GM18520 (cell line): ENCODE measurements around the gene CDC14B.
"Not testable (repeated sequence)": the region's sequence is repeated elsewhere in the genome, so short reads cannot be mapped to it uniquely, and the experiment has no call there.

Source experiments
- ATAC-seq: cut with Tn5 transposase; IDR thresholded peaks from one replicate; pipeline ENCODE4 v1.9.1; 2021; ENCODE audit not compliant: unreplicated experiment

The CDC14B gene

DNA sequence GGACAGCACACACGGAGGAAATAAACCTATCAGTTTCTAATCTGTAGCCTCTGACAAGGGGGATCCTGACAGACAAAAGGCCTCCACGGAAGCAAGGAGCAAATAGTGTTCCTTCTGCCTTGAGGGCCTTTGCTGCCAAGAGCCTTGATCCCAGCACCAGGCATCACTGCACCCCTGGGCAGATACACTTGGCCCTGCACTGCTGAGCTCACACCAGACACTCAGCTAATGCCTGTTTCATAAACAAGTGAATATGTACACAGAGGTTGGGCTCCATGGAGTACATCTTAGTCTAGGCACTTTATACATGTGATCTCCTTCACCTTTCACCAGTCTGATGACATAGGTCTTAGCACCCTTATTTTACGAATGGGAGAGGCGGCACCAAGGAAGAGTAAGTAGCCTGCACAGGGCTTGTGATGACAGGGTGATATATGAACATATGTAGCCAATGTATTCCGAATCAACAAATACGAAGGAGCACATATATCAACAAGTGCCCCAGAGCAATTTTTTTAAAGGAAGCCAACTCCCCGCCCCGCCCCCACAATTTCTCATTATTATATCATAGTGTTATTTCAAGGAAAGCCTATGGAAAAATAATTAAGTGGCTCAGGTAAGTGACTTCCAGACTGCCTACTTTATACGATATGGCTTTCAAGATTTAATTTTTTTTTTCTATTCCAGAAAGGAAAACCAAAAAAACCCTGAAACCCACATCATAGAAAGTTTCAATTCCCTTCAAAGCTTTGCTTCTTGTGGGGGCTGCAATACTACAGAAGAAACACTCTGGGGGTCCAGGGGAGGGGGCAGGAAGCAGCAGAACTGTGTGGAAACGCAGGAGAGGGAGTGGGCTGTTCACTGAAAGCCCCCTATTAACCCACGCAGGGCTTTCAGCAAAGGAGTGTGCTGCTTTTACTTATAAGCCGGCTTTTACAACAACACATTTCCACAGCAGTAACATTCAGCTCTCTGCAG lies 32.0 kb downstream of the CDC14B start:
- no peak for ATAC-seq

DNA sequence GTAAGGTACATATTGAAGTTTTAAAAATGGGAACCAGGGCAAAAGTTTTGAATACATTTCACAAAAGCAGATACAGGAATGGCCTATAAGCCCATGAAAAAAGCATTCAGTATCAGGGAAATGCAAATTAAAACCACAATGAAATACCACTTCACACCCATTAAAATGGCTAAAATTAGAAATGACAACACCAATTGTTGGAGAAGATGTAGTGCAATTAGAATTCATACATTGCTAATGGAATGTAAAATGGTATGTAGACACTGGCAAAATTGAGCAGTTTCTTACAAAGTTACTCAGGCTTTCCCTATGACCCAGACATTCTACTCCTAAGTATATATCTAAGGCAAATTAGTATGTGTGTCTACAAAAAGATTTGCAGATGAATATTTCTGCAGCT lies 34.2 kb downstream of the CDC14B start:
- no peak for ATAC-seq

DNA sequence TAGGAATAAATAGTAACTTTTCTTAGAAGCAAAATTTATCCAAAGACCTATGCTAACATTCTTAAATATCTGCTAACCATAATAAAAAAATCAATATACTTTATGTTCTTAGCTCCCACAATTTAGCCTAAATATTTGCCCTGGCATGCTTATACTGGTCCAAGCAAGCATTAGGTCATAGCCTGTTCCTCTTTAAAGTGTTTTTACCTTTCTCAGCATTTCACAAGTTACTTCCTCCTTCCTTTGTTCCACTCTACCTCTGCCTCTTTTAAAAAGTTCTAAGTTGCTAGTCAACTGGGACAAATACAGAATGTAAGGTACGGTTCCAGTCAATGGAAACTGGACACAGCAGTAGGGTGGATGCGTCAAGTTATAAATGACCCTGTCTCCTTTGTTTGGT lies 37.4 kb downstream of the CDC14B start:
- not testable (repeated sequence) for ATAC-seq

DNA sequence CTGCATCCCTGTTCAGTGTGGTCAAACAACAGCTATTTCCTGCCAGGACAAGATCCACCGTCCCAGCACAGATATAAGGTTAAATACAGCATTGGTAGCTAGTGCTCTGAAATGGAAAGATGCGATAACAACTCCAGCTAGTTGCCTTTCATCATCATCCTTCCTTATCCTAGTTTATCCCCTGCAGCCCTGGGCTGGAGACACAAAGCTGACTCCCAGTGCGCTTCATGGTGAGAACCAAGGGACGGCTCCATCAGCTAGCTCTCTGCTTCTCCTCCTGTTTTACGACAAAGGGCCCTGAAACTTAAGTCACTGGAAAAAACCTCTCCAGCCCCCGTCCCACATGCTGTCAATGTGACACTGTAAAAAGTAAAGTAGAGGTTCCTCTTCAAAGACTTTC lies 37.9 kb downstream of the CDC14B start:
- ATAC-seq: no peak

DNA sequence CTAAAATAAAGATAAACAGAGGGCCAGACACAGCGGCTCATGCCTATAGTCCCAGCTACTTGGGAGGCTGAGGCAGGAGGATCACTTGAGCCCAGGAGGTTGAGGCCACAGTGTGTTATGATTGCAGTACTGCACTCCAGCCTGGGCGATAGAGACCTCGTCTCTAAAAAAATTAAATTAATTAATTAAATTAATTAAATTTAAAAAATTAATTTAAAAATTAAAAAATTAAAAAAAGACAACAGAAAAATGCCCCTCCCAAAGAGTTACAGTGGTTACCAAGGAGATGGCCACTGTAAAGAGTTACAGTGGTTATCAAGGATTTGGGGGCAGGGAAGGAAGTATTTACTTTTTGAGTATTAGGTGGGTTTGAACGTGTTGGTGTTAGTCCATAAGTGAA lies 38.3 kb downstream of the CDC14B start:
- ATAC-seq: no peak

DNA sequence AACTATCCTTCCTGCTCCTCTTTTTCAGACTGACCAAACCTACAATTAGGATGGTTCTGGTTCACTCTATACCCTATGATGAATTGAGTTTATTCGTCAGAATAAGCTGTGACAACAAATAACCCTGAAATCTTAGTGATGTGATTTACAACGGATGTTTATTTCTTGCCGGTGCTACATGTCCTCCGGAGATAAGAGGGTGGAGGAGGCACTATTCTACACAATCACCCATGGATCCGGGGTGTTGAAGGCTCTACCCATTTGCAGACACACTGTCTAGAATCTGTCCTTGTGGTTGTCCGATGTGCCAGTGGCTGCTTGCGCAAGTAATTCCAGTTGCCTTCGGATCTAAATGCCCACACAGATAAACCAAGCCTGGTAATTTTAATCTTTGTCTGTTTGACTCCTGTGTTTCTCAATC lies 44.7 kb downstream of the CDC14B start:
- no peak for ATAC-seq

DNA sequence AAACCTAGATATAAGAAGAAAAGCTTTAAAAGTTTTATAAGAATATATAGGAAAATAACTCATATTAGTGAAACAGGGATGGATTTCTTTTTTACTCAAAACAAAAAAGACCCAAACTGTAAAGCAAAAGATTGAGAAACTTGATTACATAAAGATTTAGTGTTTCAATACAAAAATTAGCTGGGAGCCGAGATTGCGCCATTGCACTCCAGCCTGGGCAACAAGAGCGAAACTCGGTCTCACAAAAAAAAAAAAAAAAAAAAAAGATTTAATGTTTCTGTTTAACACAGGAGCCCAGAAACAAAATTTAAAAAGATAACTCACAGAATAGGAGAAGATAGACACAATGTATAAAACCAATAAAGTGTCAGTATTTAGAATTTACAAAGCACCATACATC lies 45.2 kb downstream of the CDC14B start:
- ATAC-seq: no peak

DNA sequence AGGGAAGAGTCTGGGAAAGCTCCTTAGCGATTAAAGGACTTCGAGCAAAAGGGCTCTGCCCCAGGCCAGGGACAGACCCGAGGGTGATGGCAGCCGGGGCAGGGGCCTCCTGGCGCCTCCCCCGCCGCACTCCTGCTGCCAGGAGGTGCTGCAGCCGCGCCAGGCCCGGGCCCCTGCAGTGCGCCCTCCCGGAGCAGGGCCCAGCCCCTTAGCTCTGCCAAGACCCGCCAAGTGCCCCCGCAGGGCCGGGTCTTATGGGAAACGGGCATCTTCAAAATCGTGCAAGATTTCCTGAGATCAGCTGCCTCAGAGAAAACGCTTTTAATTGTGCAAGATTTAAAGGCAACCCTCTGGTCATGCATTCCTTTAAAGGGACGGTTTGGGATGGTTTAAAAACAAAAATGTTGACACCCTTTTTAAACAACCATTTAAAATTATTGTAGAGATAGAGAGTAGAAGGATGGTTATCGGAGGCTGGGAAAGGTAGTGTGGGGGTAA lies 52.4 kb downstream of the CDC14B start:
- peak; percentile 16 for ATAC-seq

DNA sequence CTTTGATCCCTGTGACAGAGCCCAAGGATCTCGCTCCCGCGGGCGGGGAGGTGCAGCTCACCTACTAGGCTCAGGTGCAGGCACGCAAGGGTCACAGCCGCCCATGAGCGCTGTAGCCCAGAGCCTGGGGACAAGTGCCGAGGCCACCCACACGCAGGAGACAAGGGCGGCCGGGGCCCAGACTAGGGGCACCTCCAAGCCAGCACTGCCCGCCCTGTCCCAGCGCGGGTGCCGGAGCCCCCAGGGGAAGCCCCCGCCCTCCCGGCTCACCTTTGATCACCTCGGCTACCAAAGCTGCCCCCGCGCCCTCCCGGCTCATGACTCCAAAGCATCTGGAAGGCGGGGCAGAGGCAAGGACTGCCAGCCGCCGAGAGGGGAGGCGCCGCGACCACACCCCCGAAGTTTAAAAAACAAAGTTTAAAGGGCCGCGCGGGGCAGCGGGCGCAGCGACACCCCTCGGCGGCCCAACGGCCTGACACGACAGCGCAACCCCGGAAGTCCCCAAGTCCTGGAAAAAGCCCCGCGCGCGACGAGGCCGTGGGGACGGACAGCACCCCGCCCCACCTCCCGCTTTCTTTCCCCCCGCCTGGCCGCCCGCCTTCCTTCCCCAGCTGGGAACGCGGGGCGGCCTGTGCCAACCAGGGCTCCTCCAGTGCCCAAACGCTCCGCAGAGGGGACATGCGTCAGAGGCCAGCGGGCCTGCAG lies 53.0 kb downstream of the CDC14B start:
- peak; percentile 62 for ATAC-seq

DNA sequence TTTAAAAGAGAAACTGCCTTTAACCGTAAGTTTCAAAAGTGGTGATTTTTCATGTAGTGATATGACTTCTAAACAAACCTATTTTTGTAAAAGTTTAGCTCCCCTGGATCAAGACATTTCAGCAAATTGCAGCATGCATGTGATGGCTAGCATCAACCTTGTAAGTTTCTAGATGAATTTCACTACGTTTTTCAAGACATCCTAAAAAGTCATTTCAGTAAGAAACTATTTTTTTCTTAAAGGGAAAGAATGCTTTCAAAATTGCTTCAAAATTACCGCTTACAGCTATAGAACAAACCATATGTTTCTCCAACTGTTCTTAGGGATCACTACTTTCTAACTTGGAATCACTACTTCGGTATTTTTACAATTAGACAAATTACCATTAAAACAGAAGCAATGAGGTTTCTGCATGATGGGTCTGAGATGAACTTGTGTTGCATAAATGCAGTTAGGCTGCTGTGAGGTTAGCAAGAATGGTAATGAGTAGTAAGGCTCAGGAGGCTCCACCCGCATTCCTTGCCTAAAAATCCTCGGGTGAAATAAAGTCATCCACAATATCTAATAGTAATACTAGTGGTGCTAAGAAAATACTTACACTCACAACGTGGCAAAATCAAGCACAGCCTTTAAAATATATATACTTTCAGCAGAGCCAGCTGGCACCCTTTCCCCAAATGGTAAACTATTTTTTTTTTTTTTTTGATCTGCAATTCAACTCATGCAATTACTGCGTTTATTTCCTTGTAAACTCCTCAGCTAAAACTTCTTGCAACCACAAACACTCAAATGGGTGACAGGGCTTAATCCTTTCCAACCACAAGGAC lies 53.8 kb downstream of the CDC14B start:
- no peak for ATAC-seq

DNA sequence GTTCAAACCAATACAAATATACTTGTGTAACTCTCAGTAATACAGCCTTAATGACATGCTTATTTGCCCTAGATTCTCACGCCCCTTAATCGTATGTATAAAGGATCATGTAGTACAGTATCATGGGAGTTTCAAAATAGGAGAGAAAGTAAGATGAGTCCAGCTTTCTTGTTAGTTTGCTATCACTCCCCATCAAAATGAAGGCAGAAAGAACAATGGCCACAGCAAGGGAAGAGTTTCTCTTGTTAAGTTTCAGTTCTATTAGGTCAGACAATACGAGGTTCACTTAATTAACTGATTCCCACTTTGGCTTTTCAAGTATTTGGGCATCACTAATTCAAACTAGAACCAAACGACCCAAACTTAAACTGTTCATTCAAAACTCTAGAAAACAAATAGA lies 55.4 kb downstream of the CDC14B start:
- ATAC-seq: no peak

DNA sequence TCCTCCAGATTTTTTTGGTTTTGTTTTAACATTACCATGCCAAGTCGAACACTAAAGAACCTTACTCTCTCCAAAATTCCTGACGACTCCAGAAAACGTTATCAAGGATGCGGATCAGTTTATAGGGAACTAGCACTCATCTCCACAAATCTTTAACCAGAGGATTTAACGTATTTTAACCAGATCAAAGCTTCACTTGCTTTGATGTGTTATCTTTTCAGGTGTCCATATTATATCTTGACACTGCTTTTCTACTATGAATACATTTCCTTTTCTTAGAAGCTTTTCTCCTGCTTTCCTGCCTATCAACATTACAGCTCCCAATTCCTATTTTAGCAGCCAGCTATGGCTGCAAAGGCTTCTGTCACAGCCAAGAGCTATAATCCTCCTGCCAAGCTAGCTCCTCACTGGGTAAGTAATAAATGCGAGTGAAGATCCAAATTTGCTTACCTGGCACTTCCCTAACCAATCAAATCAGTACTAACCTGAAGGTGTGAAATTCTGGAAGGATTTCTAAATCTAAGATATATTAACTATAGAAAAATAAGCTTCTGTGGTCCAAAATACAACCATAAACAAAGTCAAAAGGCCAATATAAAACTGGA lies 60.2 kb downstream of the CDC14B start:
- ATAC-seq: no peak

DNA sequence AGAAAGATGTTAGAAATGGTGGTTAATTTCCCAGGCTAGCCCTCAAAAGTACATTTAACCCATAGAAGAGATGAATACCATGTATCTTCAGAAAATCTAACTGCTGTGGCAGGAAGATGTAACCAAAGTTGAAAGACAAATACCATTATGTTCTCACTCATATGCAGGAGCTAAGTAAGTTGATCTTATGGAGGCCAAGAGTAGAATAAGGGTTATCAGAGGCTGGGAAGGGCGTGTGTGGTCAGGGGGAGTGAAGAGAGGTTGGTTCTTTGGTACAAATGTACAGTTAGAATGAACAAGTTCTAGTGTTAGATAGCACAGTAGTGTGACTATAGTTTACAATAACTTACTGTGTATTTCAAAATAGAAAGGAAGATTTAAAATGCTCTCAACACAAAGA lies 61.7 kb downstream of the CDC14B start:
- no peak for ATAC-seq

DNA sequence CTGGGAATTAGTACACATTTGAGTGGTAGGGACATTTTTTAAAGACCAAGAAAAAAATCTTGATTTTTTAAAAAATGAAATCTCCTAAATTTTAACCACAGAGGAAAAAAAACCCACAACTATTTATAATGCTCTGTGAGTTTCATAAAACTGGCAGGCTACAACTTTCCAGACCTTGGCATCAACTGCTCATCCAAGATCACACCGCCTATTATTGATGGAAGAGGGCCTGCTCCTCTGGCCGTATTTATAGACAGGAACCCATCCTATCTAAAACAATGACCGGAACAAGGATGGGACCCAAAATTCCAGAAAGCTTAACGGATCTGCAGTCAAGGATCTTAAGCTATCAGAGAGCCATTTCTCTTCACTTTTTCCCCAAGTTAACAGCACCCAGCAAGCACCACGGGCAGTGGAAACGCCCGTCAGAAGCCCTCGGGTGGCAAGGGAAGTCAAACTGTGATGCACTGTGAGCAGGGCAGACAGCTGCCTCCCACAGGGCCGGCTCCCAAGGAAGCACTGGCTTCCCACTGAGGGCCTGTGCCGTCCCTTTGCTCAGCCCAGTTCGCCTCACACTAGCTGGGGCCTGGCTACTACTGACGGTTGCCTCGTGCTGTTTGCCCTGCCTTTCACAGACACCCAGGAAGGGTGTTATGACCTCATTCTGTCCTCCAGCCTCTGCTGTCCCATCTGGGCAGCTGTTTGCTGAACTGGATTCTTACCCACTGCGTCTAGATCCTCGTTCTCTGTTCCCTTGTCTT lies 62.8 kb downstream of the CDC14B start:
- ATAC-seq: no peak

DNA sequence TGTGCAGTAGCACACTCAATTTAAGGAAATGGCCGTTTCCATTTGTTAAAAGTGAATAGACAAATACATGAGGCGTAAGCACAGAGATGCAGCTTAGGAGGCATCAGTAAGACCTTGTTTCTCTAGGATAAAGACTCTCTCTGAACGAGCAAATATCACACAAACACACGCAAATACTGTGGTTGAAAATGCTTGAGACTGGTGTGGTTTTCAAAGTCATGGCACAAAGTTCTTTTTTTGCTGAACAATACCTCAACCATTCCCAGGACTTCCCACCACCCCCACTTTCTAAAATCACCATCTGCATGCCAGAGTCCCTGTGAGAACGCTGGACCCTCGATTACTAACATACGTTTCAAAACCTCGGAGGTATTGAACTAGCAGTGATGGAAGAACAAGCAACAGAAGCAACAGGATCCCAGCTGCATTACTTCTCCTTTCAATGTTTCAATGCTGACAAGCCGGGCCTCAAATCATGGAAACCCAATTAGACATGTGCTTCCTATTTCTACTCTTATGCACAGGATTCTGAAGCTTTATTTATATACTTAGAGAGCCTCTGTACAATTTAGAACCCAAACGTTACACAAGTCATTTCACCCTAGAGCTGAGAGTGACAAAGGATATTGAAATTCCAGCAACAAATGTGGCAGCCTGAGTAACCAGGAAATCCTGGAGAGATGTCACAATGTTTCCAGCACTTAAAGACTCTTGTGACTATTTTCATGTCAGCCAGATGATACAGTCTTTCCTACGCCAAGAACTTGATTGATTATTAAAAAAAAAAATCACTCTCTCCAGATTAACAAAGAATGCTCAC lies 63.9 kb downstream of the CDC14B start:
- ATAC-seq: no peak

DNA sequence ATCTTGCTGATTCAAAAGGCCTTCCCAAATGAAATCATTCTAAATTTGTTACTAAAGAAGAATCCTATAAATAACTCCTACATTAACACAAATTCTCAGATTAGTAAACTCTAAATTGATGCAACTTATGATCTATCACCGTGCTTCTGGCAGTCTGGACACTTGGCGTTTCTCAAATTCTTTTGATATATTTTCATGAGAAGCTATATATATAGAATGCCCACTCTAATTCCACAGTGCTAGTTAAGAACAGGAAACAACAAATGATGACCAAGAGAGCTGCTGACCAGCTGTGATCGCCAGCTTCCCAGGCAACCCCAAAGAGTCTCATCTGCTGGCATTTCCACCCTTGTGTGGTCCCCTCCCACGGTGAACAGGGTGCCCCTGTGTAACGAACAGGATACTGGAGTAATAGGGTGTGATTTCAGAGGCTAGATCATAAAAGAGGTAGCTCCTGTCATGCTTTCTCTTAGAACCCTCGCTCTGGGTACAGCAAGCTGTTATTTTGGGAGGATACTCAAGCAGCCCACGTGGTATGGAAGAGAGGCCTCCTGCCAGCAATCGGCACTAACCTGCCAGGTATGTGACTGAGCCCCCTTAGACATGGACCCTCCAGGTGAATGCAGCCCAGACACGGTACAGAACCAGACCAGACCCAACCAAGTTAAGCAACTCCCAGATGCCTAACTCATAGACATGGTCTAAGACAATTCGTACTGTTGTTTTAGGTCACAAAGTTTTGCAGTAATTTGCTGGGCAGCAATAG lies 64.7 kb downstream of the CDC14B start:
- ATAC-seq: no peak

DNA sequence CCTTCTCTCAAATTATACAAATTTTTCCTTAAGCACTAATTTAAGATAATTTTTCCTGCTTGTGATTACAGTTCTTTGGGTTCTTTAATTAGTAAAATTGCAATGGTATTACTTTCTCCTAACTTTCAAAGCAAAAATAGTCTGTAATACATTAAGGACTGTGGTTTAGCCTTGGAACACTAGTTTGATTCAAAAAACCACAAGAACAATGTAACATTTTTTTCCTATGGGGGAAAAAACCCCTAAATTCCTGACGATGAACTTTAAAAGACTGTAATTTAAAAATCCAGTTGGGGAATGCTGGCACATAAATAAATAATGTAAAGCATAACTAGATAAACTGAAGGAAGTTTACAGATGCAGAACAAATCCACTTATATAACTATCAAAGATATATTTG lies 65.3 kb downstream of the CDC14B start:
- no peak for ATAC-seq

DNA sequence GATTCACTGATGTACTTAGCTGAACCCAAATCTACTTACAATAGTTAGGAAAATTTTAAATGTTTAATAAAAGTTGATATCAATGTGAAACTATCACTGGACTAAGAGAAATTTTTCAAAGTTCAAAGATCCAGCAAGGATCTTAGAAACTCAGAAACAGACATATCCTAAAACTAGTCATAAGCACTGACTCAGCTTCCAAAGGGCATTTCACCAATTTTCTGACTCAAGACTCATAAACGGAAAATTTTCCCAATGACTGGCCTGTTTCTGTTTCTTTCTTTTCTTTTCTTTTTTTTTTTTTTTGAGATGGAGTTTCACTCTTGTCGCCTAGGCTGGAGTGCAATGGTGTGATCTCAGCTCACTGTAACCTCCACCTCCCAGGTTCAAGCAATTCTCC lies 66.6 kb downstream of the CDC14B start:
- no peak for ATAC-seq
